IPS-18a (cell line): ENCODE measurements around the gene PRKN.

ENCODE experiments used
- H3K27ac ChIP-seq: one replicate; pipeline ENCODE4 v1.5.1; 2013; ENCODE audit warnings: low read length
- H3K27me3 ChIP-seq: one replicate; pipeline ENCODE4 v1.6.1; 2013; ENCODE audit warnings: mild to moderate bottlenecking, low read length; ENCODE audit not compliant: control insufficient read depth, insufficient read depth
- H3K36me3 ChIP-seq: one replicate; pipeline ENCODE4 v1.6.1; 2013; ENCODE audit warnings: low read depth, low read length; ENCODE audit not compliant: control insufficient read depth
- H3K4me1 ChIP-seq: one replicate; pipeline ENCODE4 v1.6.1; 2013; ENCODE audit warnings: low read depth, low read length; ENCODE audit not compliant: control insufficient read depth
- H3K4me3 ChIP-seq: one replicate; pipeline ENCODE4 v1.5.1; 2013; ENCODE audit warnings: low read length
- H3K9ac ChIP-seq: one replicate; pipeline ENCODE4 v1.6.1; 2013; ENCODE audit warnings: mild to moderate bottlenecking, low read length, moderate library complexity
- H3K9me3 ChIP-seq: one replicate; pipeline ENCODE4 v1.6.1; 2013; ENCODE audit warnings: low read depth, low read length; ENCODE audit not compliant: control insufficient read depth

PRKN gene

GRCh38 chr6:162017536-162017935 is 710.0 kb downstream of the PRKN start:
- no peaks in the 10 kb centered on the region for H3K4me1 ChIP-seq
- H3K9me3 ChIP-seq = no peaks in the 10 kb centered on the region
- no peak overlapping the region for H3K9ac ChIP-seq
- H3K27me3 ChIP-seq = no peaks in the 10 kb centered on the region
- no peak overlapping the region for H3K27ac ChIP-seq
- no peaks in the 10 kb centered on the region for H3K36me3 ChIP-seq
- no peak overlapping the region for H3K4me3 ChIP-seq

DNA sequence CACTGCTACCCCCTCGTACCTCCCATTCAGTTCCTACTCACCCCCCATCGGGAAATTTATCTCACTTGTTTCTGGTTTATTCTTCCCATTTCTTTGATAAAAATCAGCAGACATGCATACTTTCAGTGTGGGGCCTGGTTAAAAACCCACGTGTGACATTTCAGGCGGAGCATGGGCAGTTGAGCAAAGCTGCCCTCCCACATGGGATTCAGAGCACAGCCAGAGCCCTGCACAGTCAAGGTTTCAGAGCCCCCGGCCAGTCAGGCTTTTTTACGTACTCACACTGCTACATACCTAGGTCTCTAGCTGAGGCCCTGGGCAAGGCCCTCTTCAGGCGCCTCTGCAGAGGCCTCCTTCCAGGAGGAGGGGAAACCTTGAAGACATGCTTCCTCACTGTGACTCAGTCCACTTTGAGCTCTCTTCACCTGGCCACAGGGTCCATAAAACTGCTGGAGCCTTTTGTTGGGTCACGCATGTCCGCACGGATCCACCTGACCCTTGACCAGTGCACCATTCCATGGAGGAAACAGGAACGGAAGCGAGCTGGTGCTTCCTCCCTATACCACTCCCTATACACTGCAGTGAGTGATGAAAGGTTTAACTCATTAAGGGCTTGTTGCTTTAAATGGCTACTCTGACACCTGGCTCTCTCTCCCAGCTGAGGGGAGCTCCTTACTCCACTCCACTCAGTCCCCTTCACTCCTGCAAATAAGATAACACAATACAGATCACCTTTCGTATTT is 713.3 kb downstream of the PRKN start:
- Histone ChIP-seq H3K36me3 (no peaks in the 10 kb centered on the region), H3K4me3 (no peak overlapping the region), H3K9ac (no peak overlapping the region), H3K9me3 (no peaks in the 10 kb centered on the region), H3K27ac (no peak overlapping the region), H3K27me3 (no peaks in the 10 kb centered on the region), H3K4me1 (no peaks in the 10 kb centered on the region)

- H3K27me3 ChIP-seq = no peaks in the 10 kb centered on the region
- no peaks in the 10 kb centered on the region for H3K9me3 ChIP-seq
- no peak overlapping the region for H3K4me3 ChIP-seq
- H3K27ac ChIP-seq = no peak overlapping the region
- no peaks in the 10 kb centered on the region for H3K36me3 ChIP-seq
- H3K9ac ChIP-seq = no peak overlapping the region
- H3K4me1 ChIP-seq = no peaks in the 10 kb centered on the region
Measured at GRCh38 chr6:162005372-162005771, 722.2 kb downstream of the PRKN start.

- H3K9me3 ChIP-seq = no peaks in the 10 kb centered on the region
- H3K4me3 ChIP-seq = no peak overlapping the region
- no peaks in the 10 kb centered on the region for H3K36me3 ChIP-seq
- H3K9ac ChIP-seq = no peak overlapping the region
- no peaks in the 10 kb centered on the region for H3K27me3 ChIP-seq
- no peaks in the 10 kb centered on the region for H3K4me1 ChIP-seq
- H3K27ac ChIP-seq = no peak overlapping the region
Measured at GRCh38 chr6:161996783-161997182, 730.8 kb downstream of the PRKN start.

DNA sequence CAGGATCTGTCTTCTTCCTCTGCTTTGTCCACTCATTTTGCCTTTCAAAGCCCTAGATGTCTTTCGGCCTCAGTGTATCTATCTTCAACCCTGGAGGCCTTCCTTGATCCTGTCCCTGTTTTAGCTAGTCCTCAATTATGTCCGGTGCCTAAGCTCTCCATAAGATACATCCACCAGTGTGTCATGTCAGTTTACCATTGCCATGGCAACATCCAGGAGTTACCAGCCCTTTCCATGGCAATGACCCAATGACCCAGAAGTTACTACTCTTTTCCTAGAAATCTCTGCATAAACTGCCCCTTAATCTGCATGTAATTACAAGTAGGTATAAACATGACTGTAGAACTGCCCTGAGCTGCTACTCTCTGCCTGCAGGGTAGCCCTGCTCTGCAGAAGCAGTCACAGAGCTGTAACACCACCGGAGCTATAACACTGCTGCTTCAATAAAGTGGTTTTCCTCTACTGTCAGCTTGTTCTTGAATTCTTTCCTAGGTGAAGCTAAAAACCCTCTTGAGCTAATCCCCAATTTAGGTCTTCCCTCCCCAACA is 741.6 kb downstream of the PRKN start:
- Histone ChIP-seq H3K4me3 (no peak overlapping the region), H3K9ac (no peak overlapping the region), H3K9me3 (no peaks in the 10 kb centered on the region), H3K36me3 (no peaks in the 10 kb centered on the region), H3K27ac (no peak overlapping the region), H3K27me3 (no peaks in the 10 kb centered on the region), H3K4me1 (no peaks in the 10 kb centered on the region)

DNA sequence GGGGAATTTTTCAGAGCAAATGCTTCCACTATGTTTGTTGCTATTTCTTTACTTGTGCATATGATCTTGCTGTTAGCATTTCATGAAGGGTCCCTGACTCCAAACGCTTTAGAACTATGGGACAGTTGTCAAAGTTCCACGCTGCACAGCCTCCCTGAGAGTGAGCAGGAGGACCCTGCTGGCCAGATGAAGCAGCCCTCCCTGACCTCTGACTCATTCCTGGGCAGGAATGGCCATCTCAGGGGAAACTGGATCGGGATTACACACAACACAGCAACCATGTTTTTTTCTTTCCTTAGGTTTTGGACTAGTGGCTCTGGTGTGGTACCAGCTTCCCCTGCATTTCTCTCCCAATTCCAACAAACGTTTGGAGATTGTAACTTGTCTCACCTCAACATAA is 742.9 kb downstream of the PRKN start:
- H3K4me3 ChIP-seq = no peak overlapping the region
- no peak overlapping the region for H3K9ac ChIP-seq
- H3K9me3 ChIP-seq = no peaks in the 10 kb centered on the region
- H3K27me3 ChIP-seq = no peaks in the 10 kb centered on the region
- H3K36me3 ChIP-seq = no peaks in the 10 kb centered on the region
- H3K4me1 ChIP-seq = no peaks in the 10 kb centered on the region
- no peak overlapping the region for H3K27ac ChIP-seq

- no peaks in the 10 kb centered on the region for H3K36me3 ChIP-seq
- H3K4me1 ChIP-seq = no peaks in the 10 kb centered on the region
- H3K9ac ChIP-seq = no peak overlapping the region
- no peak overlapping the region for H3K27ac ChIP-seq
- peaks cover 6% of the 10 kb centered on the region for H3K9me3 ChIP-seq
- no peak overlapping the region for H3K4me3 ChIP-seq
- H3K27me3 ChIP-seq = no peaks in the 10 kb centered on the region
Measured at GRCh38 chr6:161976553-161976952, 751.0 kb downstream of the PRKN start.

- Histone ChIP-seq H3K4me3 (no peak overlapping the region), H3K4me1 (no peaks in the 10 kb centered on the region), H3K27ac (no peak overlapping the region), H3K9ac (no peak overlapping the region), H3K36me3 (no peaks in the 10 kb centered on the region), H3K9me3 (peaks cover 6% of the 10 kb centered on the region), H3K27me3 (no peaks in the 10 kb centered on the region)
Measured at GRCh38 chr6:161973064-161973463, 754.5 kb downstream of the PRKN start.

DNA sequence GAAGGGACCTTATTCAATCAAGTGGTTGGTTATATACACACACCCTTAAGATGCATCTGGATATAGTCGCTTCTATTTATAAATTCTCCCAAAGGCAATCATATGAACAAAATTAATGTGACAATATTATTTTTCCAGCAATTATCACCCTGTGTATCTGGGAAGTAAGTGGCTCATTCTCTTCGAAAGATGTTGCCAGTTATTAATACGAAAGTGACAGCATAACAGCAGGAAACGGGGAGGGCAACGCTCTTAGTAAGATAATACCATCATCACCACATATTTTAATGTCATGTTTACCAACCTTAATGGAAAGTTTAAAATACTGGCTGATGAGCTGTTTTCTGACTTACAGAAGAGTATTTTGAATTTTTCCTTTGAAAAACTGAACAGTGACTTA is 756.5 kb downstream of the PRKN start:
- no peaks in the 10 kb centered on the region for H3K9me3 ChIP-seq
- no peaks in the 10 kb centered on the region for H3K27me3 ChIP-seq
- no peak overlapping the region for H3K9ac ChIP-seq
- no peak overlapping the region for H3K27ac ChIP-seq
- no peaks in the 10 kb centered on the region for H3K4me1 ChIP-seq
- no peaks in the 10 kb centered on the region for H3K36me3 ChIP-seq
- H3K4me3 ChIP-seq = no peak overlapping the region

GRCh38 chr6:161963634-161964234 is 763.8 kb downstream of the PRKN start:
- Histone ChIP-seq H3K9ac (no peak overlapping the region), H3K9me3 (no peaks in the 10 kb centered on the region), H3K36me3 (no peaks in the 10 kb centered on the region), H3K27me3 (no peaks in the 10 kb centered on the region), H3K4me3 (no peak overlapping the region), H3K27ac (no peak overlapping the region), H3K4me1 (peaks cover 15% of the 10 kb centered on the region)

- Histone ChIP-seq H3K4me3 (no peak overlapping the region), H3K4me1 (peaks cover 15% of the 10 kb centered on the region), H3K27ac (no peak overlapping the region), H3K9me3 (no peaks in the 10 kb centered on the region), H3K9ac (no peak overlapping the region), H3K27me3 (no peaks in the 10 kb centered on the region), H3K36me3 (no peaks in the 10 kb centered on the region)
Measured at GRCh38 chr6:161963181-161963580, 764.4 kb downstream of the PRKN start.

DNA sequence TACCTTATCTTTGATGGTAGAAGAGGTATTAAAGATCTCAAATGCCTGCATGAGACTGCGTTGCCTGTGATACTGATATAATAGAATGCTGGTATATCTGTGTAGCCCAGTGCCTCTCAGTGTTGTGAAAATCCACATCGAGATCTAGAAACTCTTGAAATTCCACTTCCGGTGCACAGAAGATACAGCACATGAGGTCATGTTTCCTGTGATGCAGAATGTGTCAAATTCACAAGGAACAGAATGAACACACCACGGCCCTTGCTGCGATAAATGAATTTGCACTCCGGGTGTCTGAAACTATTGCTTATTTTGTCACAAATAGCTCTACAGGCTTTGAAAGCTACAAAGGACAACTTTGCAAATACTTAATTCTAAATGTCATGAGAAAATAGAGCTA is 765.8 kb downstream of the PRKN start:
- no peak overlapping the region for H3K27ac ChIP-seq
- H3K27me3 ChIP-seq = no peaks in the 10 kb centered on the region
- H3K9me3 ChIP-seq = no peaks in the 10 kb centered on the region

More for the DNA sequence above, 765.8 kb downstream of the PRKN start:
- Histone ChIP-seq H3K4me3 (no peak overlapping the region), H3K9ac (no peak overlapping the region), H3K36me3 (no peaks in the 10 kb centered on the region), H3K4me1 (peaks cover 15% of the 10 kb centered on the region)
